GM10248 (cell line): ENCODE results near the gene TRIM66.

Source experiments
- CTCF ChIA-PET: fragments of 300-600 bp; sonication (Branson Sonifier 250); formaldehyde crosslinking; extraction: SDS; loops from one replicate; lab custom pipeline; 2021; ENCODE audit warnings: antibody characterized with exemption; lab: Yijun Ruan, JAX
- POLR2A ChIA-PET: fragments of 350-650 bp; sonication (Branson Sonifier 250); formaldehyde crosslinking; extraction: SDS; loops from one replicate; lab custom pipeline; 2020; ENCODE audit warnings: antibody characterized with exemption; lab: Yijun Ruan, JAX
- DNase-seq: peaks from one replicate; pipeline ENCODE4 v3.0.0; 2012; ENCODE audit errors: extremely low spot score
- TF ChIP-seq, protein P1 (sequence below): IDR thresholded peaks from 2 replicates; pipeline ENCODE4 v1.5.1; 2012; ENCODE audit warnings: mild to moderate bottlenecking, low read depth; ENCODE audit errors: extremely low read depth, missing control alignments, control extremely low read depth

Gene TRIM66

GRCh38 chr11:8566613-8567210 lies 115.8 kb downstream of the TRIM66 start:
- ChIA-PET CTCF (interaction anchor here (0.6 to 6.6 kb wide), 40 partner anchors 9 to 551 kb away, joined by 3 to 69 read pairs (median 6); partner anchors contain the start of gene LMO1), POLR2A (no interaction called here)
- TF ChIP-seq, protein P1, sequence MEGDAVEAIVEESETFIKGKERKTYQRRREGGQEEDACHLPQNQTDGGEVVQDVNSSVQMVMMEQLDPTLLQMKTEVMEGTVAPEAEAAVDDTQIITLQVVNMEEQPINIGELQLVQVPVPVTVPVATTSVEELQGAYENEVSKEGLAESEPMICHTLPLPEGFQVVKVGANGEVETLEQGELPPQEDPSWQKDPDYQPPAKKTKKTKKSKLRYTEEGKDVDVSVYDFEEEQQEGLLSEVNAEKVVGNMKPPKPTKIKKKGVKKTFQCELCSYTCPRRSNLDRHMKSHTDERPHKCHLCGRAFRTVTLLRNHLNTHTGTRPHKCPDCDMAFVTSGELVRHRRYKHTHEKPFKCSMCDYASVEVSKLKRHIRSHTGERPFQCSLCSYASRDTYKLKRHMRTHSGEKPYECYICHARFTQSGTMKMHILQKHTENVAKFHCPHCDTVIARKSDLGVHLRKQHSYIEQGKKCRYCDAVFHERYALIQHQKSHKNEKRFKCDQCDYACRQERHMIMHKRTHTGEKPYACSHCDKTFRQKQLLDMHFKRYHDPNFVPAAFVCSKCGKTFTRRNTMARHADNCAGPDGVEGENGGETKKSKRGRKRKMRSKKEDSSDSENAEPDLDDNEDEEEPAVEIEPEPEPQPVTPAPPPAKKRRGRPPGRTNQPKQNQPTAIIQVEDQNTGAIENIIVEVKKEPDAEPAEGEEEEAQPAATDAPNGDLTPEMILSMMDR = peak; percentile 49
- DNase-seq = peak; percentile 26

DNA sequence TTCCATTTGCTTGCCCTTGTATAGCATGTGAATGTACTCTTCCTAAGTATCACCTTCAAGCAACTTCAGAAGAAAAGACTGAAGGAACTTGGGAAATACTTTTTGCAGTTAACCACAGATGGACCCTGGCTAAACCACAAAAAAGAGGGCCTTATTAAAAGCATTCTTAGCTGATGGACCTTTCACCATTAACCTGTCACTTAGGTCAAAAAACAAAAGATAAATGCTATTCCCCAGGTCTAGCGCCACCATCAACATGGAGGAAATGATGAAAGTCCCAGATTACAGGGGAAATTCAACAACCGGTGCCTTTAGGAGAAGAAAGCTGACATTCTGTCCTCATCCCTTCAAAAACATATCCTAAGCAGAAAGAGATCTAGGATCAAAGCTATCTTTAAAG lies 117.9 kb downstream of the TRIM66 start:
- CTCF ChIA-PET = interaction anchor here (1.1 to 6.6 kb wide), 4 partner anchors 342 to 558 kb away, joined by 3 to 69 read pairs (median 3); no protein-coding TSS in a partner anchor
- TF ChIP-seq, protein P1 = no peak
- POLR2A ChIA-PET = no interaction called here
- no peak for DNase-seq
